ENCODE results near the gene CSNK1D. TPM values are rescaled to one million over a fixed set of nuclear protein-coding genes. Genes with fewer than 3 reads are reported as not detected.
"Not testable (repeated sequence)": the region's sequence is repeated elsewhere in the genome, so short reads cannot be mapped to it uniquely, and the experiment has no call there.

Gene CSNK1D
- total RNA-seq, 1 donor, result 73.5 TPM

DNA sequence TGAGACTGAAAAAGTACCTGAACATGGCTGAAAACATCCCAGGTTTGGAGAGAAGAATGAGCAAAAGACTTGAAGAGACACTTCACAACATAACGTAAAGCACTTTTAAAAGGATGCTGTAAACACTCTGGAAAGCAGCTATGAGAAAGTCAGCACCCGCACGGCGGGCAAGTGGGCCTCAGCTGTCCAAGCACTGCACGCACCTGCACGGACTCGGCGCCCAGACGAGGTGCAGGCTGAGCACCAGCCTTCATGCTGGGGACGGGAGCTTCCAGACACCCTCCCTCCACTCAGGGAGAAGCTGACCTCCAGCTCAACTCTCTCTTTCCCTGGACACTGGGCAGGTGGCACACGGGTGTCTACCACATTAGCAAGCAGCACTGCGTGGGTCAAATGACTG is 74.0 kb downstream of the CSNK1D start:
- no peak for DNase-seq (ENCODE audit: low read depth in 2 of 3, low spot score in 2 of 3)

DNA sequence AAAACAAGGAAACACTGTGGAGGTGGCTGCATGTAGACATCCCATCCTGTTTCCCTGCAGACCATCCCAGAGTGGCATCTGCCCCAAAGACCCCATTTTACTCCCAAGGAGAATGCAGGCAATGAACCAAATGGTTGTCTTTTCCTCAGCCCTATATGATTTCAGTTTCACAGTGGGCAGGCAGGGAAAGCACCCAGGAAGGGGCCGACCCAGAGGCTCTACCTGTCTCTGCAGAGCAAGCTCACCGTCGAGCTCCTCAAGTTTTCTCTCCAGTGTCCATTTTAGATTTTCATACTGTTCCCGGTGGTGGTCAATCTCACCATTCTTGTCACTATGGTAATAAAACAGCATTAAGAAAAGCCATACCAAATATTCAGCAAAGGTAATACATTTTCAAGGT is 75.4 kb downstream of the CSNK1D start:
- DNase-seq (ENCODE audit: low read depth in 2 of 3, low spot score in 2 of 3), result no peak

DNA sequence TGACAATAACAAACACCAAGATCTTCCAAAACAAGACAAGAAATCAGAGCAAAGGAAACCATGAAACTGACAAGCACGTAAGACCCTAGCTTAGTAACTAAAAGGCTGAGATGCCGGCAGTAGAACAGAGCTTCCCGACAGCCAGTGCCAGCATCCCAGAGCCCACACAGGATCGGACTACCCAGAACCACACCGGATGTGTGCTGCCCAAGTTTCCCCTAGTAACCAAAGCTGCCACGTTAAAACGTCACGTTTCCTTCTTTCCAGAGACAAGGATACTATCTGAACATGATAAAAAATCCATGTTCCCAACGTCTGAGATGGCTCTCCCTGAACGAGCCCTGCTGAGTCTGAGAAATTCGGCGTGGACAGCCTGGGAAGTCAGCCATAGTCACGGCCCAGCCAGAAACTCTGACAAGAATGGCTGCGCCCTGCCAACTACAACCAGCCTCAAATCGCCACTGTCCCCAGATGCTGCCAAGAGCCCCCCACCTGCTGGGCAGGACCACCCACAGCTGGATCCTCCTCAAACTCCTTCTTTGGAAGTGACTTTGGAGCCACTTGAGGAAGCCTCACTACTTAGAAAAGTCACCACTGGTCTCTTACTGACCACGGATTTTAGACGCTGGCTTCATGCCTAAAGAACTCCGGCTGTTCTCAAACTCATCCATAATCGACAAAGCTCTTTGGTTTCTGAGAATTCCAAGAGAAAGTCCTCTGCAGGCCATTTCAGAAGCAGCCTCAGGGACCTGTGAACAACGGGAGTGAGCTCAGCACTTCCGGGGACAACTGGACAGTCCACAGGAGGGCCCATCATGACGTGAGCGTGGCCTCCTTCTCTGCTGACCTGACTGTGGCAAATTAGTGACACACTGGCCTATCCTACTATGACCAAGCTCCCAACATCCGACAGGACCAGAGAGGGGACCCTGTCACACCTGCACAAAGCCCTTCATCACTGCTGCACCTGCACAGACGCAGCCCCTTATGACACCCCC is 77.5 kb downstream of the CSNK1D start:
- DNase-seq (ENCODE audit: low read depth in 2 of 3, low spot score in 2 of 3), result no peak

DNA sequence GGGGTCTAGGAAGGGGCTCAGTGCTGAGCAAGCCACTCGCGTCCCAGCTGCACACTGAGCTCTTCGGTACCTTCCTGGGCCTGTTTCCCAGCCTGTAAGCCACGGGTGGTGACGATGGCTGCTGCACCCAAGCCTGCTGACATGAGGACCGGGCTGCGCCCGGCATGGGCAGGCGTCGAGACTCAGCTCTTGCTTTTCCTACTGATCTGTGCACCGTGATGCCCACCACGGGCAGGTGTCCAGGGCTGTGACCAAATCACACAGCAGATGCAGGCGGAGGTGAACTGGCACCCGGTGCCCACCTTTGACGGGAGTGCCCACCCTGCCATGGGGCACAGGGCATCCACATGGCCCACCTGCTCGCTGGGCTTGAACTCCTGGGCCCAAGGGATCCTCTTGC is 78.7 kb downstream of the CSNK1D start:
- no peak for DNase-seq (ENCODE audit: low read depth in 2 of 3, low spot score in 2 of 3)

DNA sequence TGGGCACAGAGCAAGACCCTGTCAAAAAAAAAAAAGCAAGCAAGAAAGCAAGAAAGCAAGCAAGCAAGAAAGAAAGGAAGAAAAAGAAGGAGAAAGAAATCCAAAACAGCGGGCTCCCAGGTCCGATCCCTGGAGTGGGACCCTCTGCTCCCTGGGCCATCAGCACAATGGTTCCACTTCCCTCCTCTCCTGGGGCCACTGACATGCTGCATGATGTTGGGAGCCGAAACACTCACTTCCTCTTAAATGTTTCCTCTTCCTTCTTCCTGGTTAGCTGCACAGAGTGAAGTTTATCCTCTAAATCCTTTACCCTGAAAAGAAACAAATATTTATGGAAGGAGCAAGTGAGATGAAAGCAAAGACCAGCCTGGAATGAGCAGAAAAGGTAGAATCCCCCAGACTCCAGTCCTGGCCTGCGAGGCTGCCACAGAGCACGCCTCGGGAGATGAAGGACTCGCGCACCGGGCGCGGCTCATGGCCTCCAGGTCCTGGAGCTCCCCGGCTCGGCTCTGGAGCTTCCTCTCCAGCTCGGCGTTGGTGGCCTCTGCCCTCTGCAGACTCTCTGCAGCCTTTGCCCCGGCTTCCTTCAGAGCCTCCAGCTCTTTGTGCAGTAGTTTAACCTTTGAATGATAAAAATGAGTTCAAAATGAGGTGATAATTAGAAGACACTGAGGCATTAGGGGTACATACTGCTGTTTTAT is 79.8 kb downstream of the CSNK1D start:
- DNase-seq (ENCODE audit: low read depth in 2 of 3, low spot score in 2 of 3), result no peak

DNA sequence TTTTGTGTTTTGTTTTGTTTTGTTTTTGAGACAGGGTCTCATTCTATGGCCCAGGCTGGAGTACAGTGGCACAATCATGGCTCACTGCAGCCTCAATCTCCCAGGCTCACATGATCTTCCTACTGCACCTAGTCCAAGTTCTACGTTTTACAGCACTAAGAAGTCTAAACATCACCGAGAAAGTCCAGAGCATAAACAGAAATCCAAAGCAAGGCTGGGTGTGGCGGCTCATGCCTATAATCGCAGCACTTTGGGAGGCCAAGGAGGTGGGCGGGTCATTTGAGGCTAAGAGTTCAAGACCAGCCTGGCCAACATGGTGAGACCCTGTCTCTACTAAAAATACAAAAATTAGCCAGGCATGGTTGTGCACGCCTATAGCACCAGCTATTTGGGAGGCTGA is 80.5 kb downstream of the CSNK1D start:
- DNase-seq (ENCODE audit: low read depth in 2 of 3, low spot score in 2 of 3), result not testable (repeated sequence)

Other genes with a start within 250 kb of the CSNK1D start
- 18.9 TPM for gene RAC3, start 242.0 kb downstream of the CSNK1D start, total RNA-seq
- 57.9 TPM for gene DCXR, start 236.0 kb downstream of the CSNK1D start, total RNA-seq
- gene RFNG, start 221.9 kb downstream of the CSNK1D start, total RNA-seq, result 37.2 TPM
- gene GPS1, start 221.8 kb downstream of the CSNK1D start, total RNA-seq, result 138 TPM
- 98.0 TPM for gene DUS1L, start 207.9 kb downstream of the CSNK1D start, total RNA-seq
- gene FASN, start 175.5 kb downstream of the CSNK1D start, total RNA-seq, result 80.8 TPM
- gene CCDC57, start 60.9 kb downstream of the CSNK1D start, total RNA-seq, result 33.9 TPM
- 65.4 TPM for gene SLC16A3, start 44.7 kb downstream of the CSNK1D start, total RNA-seq
- 1.9 TPM for gene CD7, start 43.9 kb upstream of the CSNK1D start, total RNA-seq
- gene SECTM1, start 60.1 kb upstream of the CSNK1D start, total RNA-seq, result 15.1 TPM
- not detected for gene TEX19, start 85.5 kb upstream of the CSNK1D start, total RNA-seq
- gene UTS2R, start 98.1 kb upstream of the CSNK1D start, total RNA-seq, result not detected
- 51.4 TPM for gene HEXD, start 144.6 kb upstream of the CSNK1D start, total RNA-seq
- gene OGFOD3, start 144.9 kb upstream of the CSNK1D start, total RNA-seq, result 41.7 TPM
- gene CYBC1, start 177.1 kb upstream of the CSNK1D start, total RNA-seq, result 200 TPM
- gene NARF, start 185.0 kb upstream of the CSNK1D start, total RNA-seq, result 80.5 TPM
- 47.9 TPM for gene FOXK2, start 246.0 kb upstream of the CSNK1D start, total RNA-seq